GM21717 (cell line): Measurements from ENCODE around the gene PARP16.
A peak's percentile ranks its signal among the peaks of the same experiment; 100 is the strongest.
"Not testable (repeated sequence)": the region's sequence is repeated elsewhere in the genome, so short reads cannot be mapped to it uniquely, and the experiment has no call there.

Experiments
- ATAC-seq: cut with Tn5 transposase; IDR thresholded peaks from one replicate; pipeline ENCODE4 v1.9.1; 2021; ENCODE audit warnings: mild to moderate bottlenecking, moderate library complexity; ENCODE audit not compliant: unreplicated experiment

PARP16 gene

GRCh38 chr15:65278480-65278879, 8.2 kb downstream of the PARP16 start:
- ATAC-seq, result no peak

- no peak for ATAC-seq
Observed at GRCh38 chr15:65277015-65277414, 9.7 kb downstream of the PARP16 start.

- no peak for ATAC-seq
Observed at GRCh38 chr15:65275728-65276126, 11.0 kb downstream of the PARP16 start.

- ATAC-seq, result no peak
Observed at GRCh38 chr15:65275104-65275727, 11.5 kb downstream of the PARP16 start.

- not testable (repeated sequence) for ATAC-seq
Observed at GRCh38 chr15:65270811-65271545, 15.7 kb downstream of the PARP16 start.

DNA sequence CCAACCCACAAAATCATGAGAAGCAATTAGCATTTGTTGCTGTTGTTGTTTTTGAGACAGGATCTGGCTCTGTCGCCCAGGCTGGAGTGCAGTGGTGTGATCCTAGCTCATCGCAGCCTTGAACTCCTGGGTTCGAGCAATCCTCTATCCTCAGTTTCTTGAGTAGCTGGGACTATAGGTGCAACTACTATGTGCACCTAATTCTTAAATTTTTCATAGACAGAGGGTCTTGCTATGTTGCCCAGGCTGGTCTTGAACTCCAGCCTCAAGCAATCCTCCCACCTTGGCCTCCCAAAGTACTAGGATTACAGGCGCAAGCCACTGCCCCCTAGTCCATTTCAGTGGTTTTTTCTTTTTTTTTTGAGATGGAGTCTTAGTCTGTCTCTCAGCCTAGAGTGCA, 18.3 kb downstream of the PARP16 start:
- no peak for ATAC-seq

DNA sequence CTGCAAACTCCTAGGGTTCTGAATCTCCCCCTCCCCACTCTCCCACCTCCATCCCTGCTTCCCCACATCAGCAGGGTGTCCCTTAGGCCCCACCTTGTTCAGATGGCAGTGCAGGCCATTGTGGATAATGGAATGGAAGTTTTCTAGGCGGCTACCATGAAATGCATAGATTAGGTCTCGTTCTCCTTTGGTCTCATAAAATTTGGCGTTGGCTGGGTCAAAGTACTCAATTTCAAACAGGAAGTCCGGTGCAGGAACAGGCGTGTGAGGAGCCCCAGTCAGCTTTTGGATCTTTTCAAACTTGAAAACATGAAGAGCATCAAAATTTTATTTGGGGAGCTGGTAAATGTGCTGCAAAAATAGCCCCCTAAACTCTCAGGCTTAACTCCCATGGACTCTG, 20.2 kb downstream of the PARP16 start:
- no peak for ATAC-seq

DNA sequence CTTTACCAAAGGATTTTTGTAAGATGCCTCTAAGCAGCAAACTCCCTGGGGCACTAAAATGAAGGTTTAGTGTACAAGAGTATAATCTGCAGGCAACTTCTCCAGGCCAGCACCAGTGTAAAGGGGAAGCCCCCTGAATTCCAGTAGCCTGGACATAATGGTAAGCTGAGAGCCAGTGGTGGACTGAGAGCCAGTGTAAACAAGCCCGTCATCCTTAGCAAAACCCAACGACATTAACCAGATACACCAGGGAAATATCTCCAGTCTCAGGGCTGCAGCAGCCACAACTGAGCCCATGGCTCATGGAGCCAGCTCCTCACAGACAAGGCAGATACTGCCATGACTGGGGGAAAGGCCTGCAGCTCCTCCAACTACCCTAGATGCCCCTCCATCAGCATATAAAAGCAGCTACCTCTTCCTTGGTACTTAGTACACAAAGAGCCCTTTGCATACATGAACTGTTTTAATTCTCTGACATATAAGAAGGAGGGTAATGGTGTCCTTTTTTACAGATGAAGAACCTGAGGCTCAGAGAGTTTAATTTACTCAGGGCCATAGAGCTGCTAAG, 21.7 kb downstream of the PARP16 start:
- ATAC-seq, result no peak

DNA sequence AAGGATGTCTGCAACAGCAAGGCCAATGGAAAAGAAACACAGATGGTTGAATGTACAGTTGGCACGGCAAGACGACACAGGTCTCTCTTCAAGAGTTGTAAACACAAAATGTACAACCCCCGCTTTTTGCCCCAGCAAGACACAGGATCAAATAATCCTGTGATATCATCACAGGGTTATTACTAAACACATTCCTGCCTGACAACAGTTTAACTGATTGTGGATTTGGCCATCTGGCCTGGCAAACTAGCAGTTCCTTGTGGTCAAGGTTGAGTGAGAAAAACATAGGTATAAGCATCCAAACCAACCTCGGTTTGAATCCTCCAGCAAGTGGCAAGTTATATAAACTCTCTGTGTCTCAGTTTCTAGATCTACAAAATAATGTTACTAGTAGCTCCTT, 23.4 kb downstream of the PARP16 start:
- ATAC-seq, result no peak

- ATAC-seq, result no peak
Observed at GRCh38 chr15:65260968-65261367, 25.7 kb downstream of the PARP16 start.

DNA sequence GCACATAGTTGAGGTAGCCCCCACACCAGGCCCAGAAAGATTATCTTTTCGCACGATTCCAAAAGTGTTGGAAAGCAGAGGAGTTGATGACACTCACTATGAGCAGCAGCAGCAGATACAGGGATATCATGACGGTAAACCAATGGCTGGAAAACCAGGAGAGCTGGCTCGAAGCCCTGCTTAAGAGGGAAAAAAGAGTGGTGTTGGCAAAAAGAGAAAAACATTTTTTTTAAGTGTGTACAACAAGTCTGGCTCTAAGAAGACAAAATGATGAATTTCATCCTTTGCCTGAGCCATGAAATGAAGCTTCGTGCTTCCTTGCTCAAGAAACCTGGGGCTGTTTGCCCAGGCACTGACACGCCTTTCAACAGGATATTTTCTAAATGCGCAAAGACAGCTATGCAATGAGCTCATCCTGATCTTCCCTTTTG, 27.3 kb downstream of the PARP16 start:
- no peak for ATAC-seq

DNA sequence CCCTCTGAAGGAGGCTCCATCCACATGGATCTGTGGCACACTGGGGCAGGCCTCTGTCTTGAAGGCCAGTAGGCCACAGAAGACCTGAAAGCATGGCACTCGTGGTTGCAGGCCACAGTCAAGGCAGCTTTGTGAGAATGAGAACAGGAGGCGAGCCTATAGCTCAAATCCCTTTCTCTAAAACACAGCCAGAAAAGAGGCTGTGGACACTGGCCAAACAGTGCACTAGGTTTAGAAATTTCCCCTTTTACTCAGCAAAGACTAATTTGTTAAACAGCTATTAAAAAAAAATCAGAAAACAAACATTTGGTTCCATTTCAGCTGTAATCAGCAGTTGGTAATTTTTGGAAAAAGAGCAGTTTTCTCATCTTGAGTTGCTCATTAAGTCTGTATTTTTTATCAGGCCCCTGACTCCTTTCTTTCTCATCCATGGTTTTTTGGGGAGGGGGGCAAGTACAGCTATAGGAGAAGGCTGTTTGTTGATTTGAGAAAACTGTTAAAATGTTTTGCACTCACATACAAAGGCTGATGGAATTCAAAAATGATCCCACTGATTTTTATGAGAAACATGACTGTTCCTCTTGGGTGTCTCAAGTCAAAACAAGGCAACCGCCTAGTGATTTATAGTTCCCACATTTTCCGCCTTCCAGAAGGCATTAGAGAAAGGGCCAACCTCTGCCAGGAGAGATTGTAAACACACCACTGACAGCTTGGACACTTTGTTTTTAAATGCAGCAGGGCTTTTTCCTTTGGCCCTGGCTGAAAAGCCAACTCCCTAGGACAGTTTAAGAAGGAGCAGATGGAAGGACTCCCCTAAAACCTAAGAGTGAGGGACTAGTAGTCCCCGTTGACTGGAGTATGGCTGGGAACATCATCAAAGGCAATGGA, 28.1 kb downstream of the PARP16 start:
- ATAC-seq, result no peak

DNA sequence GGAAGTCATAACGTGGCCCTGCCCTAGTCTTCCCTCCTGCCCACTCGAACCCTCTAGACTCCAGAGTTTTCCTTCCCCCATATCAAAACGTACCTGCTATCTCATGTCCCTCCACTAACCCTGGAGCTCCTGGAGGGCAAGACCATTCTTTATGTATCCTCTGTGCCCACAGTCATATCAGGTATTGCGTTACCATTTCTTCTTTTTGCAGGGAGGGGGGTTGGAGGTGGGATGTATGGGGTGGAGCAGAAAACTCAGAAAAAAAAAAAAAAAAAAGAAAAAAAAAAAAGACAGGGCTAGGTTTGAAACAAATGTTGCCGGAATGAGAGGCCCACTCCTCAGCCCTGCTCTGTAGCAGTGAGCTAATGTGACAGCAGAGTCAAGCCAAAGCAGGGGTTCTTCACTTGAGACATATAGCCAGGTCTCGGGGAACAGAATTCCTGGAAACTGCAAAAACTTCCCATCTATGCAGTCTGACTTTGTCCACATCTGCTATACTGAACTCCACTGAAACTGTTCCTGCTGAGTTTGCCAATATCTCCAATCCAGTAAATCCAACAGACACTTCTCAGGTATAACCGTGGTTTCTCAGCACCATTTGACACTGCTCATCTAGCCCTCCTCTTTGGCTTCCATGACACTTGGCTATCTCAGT, 31.1 kb downstream of the PARP16 start:
- ATAC-seq, result no peak

DNA sequence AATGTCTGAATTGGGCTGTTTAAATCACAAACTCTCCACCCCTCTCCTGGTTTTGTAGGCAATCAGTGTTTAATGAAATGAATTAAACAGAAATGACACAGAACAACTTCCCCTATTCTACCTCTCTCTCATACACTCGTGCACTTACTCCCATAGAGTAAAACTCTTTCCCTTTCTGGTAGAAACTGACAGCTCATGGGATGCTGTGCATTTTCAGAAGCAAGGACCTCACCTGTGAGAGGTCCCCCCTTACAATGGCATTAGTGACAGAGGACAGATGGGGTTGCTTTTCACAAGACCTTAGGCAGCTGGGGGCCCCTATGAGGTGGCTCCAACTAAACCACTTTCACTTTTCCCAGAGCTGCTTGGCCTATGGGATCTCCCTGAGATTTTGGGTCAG, 31.9 kb downstream of the PARP16 start:
- no peak for ATAC-seq

DNA sequence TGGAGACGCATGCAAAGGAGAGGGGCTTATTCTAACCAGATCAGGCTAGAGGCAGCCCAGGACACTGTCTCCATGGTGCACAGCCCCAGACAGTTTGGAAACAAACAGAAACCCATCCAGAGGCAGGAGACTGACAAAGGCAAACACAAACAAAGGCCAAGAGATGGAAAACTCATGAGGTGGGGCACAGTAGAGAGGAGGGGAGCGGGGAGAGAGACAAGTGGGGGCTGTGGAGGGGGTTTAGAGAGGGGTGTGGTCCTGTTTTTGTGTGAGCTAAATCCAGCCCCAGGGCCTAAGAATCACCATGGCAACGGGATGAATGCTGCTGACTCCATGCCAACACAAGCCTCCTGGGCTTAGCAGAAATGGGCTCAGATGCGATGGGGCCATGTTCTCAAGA, 32.3 kb downstream of the PARP16 start:
- no peak for ATAC-seq

DNA sequence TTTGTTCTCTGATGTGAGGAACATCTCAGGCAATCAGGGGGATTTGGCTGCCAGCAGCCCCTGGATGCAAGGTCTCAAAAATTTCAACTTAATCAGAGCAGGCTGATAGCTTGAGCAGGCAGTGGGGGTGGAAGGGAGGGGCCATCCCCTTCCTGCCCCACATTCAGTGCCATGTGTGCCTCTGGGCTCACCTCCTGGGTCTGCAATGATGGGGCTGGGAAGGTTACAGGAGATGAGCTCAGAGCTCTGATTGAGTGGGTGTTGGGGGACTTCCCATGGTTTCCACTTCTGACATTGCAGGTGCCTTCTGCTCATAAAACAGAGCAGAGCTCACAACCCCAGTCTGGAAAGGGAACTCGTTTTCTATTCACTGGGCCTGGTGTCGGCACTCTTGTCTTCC, 37.0 kb downstream of the PARP16 start:
- ATAC-seq, result peak; percentile 38

GRCh38 chr15:65248511-65249255, 38.0 kb downstream of the PARP16 start:
- no peak for ATAC-seq

- ATAC-seq, result no peak
Observed at GRCh38 chr15:65246939-65247338, 39.7 kb downstream of the PARP16 start.

DNA sequence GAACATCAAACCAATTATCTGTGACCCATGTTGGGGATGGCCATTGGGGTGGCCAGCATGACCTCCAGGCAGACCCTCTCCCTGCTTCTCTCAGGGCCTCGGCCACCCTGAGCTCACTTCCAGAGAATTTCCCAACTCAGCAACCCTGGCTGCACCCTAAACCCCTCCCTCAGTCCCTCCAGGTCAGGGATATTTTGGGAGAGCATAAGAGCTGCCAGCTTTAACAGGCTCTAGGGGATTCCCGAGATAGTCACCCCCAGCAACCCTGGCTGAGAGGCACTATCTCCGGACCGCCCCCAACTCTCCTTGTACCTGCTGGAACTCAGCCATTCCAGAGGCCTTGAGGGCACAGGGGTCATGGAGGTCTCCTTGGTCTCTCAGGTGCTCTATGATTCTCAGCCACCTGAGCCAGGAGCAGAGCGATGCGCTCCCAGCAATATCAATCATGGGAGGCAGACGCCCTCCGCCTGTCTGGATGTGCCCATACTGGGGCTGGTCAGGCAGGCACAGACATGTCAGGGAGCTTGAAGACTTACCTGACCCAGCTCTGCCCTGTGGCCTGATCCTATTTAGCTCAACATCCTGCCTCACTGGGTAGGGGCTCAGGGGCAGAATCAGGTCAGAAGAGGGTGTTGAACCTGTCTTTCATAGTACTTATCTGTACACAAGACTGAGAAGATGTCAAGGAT, 40.5 kb downstream of the PARP16 start:
- no peak for ATAC-seq
